HG03354 (cell line): Measurements from ENCODE around the gene JPH3.

Experiments used
- ATAC-seq: cut with Tn5 transposase; IDR thresholded peaks from one replicate; pipeline ENCODE4 v1.9.1; 2021; ENCODE audit warnings: mild to moderate bottlenecking; ENCODE audit not compliant: unreplicated experiment, poor library complexity, severe bottlenecking

The JPH3 gene

DNA sequence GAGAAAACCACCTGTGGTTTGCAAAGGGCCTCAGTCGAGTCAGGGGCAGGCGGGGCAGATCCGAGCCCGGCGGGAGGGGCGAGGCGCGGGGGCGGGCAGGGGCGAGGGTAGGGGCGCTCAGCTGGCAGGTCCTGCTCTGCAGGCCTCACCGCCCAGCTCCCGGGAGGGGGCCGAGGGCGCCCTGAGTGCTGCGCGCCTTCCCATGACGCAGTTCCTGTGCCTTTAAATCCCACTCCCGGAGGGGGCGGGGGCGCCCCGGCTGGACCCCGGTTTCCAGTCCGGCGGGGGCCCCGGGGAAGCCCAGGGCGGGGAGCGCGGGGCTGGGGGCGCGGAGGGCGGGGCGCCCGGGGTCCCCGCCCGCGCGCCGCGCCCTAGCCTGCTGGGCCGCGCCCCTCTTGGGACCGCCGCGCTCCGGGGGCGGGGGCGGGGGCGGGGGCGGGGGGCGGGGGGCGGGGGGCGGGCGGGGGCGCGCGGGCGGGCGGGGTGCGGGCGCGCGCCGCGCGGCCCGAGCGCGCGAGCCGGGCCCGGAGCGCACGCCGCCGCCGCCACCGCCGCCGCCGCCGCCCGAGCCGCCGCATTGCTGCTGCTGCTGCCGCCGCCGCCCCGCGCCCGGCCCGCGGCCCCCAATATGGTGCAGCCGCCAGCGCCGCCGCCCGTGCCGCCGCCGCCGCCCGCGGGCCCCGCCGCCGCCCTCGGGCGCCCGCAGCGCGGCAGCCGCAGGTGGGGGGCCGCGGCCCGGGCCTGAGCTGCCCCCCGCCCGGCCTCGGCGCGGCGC is at the start of gene JPH3:
Gene JPH3 (plus strand): TSS at position 508 of the 775 bp plus-strand sequence. CDS start 639 bp downstream, outside the sequence.
- ATAC-seq = no peak

DNA sequence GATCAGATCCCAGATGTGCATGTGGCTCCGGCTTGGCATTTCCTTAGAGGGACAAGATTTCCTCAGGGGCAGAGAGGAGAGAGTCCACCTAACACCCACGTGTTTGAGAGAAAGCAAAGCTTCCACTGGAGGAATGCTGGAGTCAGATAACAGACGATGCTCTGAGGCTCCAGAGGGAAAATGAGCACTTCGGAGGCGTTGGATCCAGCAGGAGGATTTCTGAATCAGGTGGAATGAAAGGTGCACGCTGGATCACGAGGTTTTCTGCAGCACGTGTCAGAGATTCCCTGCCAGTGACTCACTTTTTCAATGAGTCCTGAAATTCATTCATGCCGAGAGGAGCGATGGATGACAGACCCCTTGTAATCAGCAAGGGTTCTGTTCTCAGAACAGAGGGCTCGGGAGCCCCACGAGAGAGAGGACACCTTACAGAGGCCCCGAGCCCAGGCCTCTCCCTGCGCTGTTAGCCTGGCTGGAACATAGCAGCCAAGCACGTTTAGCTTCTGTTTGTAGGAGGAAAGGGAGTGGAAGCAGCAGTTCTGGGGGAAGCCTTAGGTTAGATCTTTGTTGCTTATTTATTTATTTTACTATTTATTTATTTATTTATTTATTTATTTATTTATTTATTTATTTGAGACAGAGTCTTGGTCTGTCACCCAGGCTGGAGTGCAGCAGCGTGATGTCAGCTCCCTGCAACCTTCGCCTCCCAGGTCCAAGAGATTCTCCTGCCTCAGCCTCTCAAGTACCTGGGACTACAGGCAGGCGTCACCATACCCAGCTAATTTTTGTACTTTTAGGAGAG is 49.3 kb upstream of the JPH3 start:
- no peak for ATAC-seq

DNA sequence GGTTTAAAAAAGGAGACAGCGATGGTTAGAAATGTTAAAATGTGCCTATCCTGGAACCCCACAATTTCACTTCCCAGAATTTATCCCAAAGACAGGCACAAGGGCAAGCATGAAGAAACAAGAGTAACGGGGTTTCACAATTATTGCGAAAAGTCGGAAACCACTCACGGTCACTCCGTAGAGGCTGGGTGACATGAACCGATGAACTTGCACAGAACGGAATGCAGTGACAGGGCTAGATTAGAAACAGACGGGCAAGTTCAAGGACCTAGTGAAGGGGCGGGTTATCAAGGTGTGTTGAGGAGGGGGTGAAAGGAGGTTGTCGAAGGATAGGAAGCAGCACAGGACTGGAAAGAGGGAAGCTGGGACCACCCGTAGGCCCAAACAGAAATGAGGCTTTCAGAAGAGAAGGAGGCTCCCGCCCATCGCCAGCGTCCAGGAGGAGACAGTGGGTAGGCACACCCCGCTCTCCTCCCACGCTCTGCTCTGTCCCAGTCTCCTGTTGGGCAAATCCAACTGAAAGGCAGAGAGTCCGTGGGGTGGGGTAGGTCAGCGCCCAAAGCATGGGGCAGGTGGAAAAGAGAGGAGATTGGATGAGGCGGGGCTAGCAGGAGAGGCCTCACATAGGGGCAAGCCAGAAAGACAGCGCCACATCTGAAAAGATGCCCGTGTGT is 47.4 kb upstream of the JPH3 start:
- no peak for ATAC-seq

DNA sequence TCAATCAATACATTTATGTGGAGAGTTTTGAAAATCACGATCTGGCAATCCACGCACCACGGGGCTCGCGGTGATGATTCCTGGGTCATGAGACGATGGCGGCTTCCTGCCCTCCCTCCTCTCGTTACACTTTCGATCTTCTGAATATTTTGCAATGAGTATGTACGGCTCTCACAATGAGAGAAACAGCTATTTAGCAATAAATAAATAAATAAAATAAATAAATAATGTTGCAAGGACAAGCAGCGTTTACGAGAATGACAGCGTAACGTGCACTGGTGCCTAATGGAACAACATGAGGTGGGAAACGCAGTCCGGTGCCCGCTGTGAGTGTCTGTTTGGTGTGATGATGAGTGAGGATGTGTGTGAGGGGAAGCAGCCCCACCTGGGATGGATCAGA is 46.7 kb upstream of the JPH3 start:
- no peak for ATAC-seq

DNA sequence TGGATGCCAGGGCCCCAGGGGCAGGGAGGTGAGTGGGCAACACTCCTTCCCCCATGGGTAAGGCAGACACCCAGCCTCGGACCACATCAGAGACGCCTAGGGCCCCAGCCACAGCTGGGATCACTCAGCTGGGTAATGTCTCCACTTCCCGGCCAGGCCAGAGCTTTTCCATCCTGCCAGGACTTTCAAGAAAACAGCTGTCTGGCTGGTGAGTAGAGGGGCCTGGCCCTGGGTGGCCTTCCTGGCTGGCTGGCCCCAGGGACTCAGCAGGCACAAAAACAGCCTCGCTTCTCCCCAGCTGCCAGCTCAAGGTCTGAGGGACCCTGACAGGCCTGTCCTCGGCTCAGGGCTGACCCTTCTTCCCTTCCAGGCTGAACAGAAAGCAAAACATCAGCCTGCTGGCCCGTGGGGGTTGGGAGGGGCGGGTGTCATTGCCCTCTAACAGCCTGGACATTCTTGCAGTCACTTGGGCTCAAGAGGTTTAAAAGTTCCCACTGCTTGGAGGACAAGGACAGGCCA is 45.3 kb upstream of the JPH3 start:
- ATAC-seq = no peak

DNA sequence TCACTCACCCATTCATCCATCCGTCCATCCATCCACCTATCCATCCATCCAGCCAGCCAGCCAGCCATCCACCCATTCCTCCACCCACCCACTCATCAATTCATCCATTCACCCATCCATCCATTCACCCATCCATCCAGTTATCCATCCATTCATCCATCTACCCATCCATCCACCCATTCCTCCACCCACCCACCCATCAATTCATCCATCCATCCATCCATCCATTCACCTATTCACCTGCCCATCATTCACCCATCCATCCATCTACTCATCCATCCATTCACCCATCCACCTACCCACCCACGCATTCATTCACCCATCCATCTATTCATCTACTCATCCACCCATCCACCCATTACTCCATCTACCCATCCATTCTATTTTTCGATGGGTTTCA is 43.6 kb upstream of the JPH3 start:
- no peak for ATAC-seq

DNA sequence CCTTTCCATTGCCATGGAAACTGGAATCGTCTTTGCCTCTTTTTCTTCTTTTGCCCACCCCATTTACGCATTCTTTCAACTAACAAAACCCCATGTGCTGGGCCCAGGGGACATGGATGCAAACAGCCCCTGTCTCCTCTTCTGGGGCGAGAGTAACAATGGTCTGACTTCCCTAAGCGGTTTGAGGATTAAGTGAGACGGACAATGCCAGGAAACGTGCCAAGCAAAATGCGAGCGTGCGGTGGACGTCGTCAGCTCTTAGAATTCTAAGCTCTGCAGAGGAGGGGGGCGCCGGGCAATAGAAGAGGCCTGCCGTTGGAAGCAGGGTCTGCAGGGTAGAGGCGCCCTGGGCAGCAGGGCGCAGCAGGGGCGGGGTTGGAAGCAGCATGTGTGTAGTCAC is 42.4 kb upstream of the JPH3 start:
- ATAC-seq = no peak

DNA sequence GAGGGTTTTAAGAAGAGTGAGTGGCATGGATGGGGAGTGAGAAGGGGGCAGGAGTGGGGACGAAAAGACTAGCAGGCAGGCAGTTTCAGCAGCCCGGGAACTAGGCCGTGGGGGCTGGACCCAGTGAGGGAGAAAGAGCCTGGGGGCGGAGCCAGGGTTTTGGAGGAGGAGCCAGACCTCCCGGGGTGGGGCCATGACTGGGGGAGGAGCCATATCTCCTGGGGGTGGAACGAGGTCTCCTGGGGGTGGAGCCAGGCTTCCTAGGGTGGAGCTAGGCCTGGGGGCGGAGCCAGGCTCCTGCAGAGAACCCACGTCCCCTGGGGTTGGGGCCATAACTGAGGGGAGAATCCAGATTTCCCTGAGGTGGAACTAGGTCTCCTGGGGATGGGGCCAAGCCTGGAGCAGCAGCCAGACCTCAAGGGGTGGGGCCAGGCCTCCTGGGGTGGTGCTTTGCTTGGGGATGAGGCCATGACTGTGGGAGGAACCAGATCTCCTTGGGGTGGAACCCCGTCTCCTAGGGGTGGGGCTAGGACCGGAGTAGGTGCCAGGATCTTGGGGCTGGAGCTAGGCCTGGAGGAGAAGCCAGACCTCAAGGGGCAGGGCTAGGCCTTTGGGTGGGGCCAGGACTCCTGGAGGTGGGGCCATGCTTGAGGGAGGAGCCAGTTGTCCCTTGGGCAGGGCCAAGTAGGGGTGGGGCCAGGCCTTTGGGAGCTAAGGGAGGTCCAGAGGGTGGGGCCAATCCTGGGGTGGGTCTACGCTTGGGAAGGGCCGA is 41.7 kb upstream of the JPH3 start:
- no peak for ATAC-seq

DNA sequence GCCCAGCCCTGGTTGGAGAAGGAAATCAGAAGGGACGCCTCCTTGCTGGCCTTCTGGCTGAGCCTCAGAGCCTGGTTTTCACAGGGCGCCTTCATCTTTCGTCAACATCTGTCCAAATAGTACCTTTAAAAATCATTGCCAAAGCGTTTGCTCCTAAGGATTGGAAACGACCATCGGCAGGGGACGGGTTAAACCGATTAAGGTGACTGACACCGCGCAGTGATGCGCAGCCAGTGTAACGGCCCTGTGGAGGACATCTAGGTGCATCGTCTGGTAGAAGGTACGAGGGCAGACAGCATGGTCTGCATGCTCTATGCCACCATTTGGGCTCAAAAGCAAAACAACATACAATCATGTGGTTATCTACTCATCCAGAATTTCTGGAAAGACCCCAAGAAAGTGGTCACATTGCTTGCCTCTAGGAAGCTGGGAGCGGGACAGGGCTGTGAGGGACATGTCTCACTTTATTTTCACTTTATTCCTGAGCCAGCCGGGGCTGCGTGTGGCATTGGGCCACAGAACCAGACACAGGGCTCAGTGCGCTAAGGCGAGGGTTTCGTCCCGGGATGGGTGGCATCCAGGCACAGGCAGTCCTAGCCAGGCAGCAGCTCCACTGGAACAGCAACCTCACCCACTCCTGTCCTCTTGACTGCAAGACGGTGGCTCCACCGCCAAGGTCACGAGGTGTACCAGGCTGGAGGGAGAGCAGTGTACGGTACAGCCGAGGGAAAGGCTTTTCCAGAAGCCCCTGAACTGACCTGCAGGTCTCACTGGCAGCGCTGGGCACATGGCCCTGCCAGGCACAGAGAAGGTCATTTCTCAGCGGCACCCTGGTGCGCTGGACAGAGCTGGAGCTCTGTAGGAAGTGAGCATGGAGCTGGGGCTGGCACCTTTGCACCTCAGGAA is 40.9 kb upstream of the JPH3 start:
- no peak for ATAC-seq

DNA sequence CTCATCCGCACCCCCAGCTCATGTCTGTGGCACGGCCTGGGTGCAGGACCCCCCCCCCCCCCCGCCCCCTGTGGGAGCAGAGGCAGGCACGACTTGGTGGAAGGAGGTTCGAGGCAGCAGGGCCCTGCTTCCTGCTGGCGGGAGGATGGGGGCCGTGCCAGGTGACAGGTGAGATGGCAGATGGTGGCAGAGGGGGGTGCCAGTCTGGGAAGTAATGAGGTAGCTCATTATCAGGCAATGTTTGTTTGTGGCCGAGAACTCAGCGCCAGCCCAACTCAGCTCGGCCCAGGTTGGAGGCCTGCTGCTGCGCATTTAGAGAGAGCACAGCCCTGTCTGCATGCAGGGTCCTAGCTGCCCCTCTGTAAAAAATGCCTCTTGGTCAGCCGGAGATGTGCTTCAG is 40.1 kb upstream of the JPH3 start:
- no peak for ATAC-seq

DNA sequence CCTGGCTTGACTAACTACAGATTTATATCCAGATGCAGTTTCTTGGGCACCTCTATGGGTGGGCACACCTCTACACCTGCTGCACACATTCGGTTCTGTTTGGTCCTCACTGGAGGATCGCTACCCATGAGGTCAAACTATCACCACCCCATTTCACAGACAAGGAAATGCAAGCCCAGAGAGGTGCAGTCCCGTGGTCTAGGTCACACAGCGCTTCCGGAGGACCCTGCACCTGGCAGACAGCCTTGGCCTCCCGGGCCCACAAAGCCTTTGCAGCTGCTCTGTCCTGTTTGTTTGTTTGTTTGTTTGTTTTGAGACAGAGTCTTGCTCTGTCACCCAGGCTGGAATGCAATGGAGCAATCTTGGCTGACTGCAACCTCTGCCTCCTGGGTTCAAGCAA is 39.3 kb upstream of the JPH3 start:
- ATAC-seq = no peak

DNA sequence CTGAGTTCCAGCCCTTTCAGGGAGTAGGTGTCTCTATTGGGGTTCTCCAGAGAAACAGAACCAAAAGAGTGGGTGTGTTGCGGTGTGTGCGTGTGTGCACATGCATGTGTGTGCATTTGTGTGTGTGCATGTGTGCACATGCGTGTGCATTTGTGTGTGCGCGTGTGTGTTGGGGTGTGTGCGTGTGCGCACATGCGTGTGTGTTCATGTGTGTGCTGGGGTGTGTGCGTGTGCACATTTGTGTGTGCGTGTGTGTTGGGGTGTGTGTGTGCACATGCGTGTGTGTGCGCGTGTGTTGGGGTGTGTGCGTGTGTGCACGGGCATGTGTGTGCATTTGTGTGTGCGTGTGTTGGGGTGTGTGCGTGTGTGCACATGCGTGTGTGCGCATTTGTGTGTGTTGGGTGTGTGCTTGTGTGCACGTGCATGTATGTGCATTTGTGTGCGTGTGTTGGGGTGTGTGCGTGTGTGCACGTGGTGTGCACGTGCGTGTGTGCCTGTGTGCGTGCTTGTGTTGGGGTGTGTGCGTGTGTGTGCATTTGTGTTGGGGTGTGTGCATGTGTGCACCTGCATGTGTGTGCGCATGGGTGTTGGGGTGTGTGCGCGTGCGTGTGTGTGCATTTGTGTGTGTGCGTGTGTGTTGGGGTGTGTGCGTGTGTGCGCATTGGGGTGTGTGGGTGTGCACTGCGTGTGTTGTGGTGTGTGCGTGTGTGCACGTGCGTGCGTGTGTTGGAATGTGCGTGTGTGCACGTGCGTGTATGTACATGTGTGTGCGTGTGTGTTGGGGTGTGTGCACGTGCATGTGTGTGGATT is 38.4 kb upstream of the JPH3 start:
- no peak for ATAC-seq

DNA sequence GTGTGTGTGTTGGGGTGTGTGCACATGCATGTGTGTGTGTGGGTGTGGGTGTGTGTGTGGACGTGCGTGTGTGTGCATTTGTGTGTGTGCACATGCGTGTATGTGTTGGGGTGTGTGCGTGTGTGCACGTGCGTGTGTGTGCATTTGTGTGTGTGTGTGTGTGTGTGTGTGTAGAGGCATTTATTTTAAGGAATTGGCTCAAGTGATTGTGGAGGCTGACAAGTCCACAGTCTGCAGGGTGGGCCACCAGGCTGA is 37.9 kb upstream of the JPH3 start:
- no peak for ATAC-seq

DNA sequence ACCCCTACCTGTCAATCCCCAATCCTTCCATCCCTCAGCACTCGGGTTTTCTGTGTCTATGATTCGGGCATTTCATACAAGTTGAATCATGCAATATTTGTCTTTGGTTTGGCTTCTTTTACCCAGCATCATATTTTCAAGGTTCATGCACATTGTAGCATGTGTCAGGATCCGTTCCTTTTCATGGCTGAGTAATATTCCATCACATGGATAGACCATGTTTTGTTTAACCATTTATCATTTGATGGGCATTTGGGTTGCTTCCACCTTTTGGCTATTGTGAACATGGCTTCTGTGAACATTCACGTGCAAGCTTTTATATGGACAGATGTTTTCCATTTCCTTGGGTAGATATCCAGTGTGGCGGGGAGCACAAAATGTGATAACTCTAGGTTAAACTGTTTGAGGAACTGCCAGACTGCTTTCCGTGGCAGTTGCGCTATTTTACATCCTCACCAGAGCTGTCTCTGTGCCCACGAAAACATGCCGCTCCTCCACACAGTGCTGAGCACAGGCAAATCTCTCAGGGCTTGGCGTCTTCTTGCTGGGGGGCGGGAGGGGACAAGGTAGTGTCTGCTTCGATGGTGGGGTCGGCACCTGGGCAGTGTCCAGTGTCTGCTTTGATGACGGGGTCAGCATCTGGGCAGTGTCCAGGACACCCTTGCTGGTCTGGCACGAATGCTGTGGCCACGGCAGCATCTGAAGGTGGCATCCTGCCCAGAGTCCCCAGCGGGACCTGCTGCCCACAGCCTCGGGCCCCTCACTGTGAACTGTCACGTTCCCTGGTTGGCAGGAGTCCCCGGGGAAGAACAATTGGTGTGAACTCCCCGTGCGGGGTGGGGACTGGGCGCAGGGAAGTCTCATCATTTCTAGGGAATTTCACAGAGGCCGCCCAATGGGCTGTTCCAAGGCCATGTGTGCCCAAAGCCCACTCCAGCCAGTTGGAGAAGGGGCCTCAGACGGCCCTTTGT is 32.4 kb upstream of the JPH3 start:
- ATAC-seq = no peak

DNA sequence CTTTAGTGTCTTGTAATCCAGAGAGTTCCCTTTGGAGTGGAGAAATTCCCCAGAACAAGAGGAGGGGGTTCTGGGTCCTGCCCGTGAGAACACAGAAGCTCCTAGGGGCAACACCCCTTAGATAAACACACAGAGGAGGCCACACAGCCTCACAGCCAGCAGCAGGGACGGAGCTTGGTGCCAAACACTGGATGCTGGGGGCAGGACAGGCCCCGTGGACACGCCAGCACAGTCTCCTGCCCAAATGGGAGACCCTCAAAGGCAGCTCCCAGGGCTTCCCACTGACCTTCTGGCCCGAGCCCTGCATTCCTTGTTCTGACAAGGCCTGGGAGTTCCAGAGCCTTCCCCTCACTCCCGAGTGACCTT is 31.8 kb upstream of the JPH3 start:
- no peak for ATAC-seq

DNA sequence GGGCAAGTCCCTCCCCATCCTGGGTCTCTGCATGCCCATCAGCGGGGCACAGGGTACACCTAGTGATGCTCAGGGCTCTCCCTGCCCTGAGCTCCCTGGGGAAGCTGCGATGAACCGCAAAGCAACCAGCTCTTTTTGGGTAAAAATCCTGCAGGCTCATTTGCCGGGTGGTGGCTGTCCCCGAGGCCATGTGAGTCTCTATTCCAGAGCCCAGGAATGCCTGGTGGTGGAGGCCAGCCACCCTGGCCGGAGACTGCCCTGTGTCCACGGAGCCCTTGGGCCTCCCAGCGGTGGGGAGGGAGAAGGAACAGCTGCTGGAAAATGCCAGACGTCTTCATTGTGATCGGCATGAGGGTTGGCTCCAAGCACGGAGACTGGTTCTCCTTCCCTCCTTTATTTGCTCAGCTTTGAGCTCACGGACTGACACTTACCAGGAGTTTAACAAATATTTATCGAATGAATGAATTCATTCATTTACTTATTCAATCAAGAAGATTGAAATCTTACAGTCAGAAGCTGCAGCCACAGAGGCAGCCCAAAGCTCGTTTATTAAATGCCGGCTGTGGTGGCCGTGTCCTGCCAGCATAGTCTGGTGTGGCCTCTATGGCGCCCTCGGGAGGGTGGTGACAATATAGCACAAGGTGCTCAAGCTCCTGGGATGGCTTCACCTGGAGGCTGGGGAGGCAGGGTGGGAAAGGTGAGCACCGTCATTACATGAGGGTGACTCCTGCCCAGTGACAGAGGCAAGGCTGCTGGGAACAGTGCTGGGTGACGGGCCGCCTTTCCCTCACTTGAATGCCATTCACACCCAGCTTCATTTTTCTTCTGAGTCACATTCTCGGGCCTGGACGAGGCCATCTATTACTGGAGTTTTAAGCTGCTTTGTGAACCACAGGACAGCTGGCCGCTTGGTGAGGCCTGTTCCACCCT is 31.1 kb upstream of the JPH3 start:
- no peak for ATAC-seq
